Measurements from ENCODE around the gene ANKMY1.
A peak's percentile ranks its signal among the peaks of the same experiment; 100 is the strongest.

Gene ANKMY1

GRCh38 chr2:240441326-240441992, 116.3 kb downstream of the ANKMY1 start:
- DNase-seq, result no peak

DNA sequence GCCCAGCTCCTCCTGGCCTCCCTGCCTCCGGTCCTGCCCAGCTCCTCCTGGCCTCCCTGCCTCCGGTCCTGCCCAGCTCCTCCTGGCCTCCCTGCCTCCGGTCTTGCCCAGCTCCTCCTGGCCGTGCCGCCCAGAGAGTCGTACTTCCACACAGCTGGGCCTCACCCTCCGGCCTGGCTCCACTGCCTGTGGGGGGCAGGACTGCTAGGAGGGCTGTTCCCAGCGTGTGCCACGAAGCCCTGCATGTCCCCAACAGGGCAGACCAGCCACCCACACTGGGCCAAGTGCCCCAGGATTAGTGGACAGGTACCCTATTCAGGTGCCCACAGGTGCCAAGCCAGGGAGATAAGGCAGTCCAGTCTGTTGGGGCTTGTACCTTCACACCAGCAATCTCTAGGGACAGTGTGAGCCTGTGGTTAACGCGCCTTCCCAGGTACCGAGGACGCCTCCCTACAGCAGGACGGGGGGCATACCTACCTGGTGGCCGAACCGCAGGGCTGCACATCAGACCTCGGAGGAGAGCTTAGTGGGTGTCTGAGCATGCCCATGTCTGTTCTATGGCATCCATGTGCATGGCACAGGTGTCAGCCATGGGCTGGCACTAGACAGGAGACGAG, 117.0 kb downstream of the ANKMY1 start:
- no peak for DNase-seq

GRCh38 chr2:240440251-240440650, 117.5 kb downstream of the ANKMY1 start:
- no peak for DNase-seq

GRCh38 chr2:240439698-240440151, 118.1 kb downstream of the ANKMY1 start:
- no peak for DNase-seq

GRCh38 chr2:240438810-240439697, 118.7 kb downstream of the ANKMY1 start:
- DNase-seq, result no peak

DNA sequence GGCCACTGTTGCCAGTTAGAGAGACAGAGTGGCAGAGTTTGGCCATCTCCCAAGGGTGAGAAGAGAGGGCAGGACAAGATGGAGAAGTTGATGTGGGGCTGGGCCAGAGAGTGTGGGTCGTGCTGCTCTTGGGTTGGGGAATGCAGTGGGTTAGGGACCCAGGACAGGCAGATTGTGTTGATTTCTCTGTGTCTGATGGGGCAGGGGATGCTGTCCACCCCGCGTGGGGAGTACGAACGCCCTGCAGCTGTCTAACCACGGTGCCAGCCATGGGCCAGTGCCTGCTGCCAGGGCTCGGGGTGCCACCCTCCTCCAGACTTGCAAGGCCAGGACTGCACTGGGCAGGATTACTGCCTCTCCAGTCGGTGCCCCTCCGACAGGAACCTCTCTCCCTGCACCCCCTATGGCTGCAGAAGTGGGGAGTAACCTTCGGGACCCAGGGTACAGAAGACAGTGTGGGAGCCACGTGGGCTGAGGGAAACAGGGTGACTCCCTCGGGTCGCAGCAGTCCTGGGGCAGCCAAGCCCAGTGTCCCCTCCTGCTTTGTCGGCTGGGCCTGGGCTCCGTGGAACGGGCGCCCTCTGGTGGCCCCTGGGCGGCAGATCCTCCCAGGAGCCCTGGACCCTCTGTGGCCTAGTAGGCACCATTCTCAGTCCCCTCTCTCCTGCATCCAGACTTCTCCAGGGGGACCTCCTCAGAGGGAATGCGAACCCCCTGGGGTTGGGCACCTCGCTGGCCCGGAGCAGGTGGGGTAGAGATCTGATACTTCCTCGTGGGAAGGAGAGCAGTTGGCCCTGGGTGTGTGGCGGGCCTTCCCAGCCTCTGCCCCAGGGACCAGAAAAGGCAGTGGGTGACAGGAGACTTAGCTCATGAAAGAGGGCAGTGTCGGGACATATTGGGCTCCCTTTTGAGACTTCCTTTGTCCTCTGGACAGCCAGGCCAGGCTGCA, 119.7 kb downstream of the ANKMY1 start:
- no peak for DNase-seq

DNA sequence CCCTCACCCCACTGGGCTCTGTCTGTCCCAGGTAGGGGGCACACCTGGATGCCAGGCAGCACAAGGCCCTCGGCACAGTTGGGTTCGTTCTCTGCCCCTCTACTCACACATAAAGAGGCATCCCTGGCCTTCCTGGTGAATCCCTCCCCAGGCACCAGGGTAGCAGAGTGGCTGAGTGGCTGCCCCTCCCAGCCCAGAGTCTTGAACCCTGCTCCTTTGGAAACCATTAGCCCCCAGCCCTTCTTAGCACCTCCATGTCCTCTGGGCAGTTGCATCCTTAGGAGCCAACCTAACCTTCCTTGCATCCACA, 120.3 kb downstream of the ANKMY1 start:
- DNase-seq, result no peak

GRCh38 chr2:240436683-240437550, 120.9 kb downstream of the ANKMY1 start:
- DNase-seq, result no peak

- no peak for DNase-seq
Measured at GRCh38 chr2:240435948-240436682, 121.7 kb downstream of the ANKMY1 start.

DNA sequence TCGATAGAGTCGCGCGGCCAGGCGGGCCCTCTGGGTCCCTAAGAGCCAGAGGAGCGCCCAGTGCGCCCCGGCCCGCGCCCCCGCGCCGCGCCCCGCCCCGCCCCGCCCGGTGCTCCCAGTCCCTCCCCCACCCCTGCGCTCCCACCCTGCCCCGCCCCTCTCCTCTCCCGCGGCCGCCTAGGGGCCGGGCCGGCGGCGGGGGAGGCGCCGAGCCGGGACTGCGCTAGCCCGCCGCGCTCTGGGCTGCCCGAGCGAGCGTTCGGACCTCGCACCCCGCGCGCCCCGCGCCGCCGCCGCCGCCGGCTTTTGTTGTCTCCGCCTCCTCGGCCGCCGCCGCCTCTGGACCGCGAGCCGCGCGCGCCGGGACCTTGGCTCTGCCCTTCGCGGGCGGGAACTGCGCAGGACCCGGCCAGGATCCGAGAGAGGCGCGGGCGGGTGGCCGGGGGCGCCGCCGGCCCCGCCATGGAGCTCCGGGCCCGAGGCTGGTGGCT, 122.3 kb downstream of the ANKMY1 start, which contains the start of gene GPC1:
GPC1 (plus strand) TSS at position 207 of the 491 bp plus-strand sequence; CDS start at position 463, 256 bp downstream.
- DNase-seq, result no peak

DNA sequence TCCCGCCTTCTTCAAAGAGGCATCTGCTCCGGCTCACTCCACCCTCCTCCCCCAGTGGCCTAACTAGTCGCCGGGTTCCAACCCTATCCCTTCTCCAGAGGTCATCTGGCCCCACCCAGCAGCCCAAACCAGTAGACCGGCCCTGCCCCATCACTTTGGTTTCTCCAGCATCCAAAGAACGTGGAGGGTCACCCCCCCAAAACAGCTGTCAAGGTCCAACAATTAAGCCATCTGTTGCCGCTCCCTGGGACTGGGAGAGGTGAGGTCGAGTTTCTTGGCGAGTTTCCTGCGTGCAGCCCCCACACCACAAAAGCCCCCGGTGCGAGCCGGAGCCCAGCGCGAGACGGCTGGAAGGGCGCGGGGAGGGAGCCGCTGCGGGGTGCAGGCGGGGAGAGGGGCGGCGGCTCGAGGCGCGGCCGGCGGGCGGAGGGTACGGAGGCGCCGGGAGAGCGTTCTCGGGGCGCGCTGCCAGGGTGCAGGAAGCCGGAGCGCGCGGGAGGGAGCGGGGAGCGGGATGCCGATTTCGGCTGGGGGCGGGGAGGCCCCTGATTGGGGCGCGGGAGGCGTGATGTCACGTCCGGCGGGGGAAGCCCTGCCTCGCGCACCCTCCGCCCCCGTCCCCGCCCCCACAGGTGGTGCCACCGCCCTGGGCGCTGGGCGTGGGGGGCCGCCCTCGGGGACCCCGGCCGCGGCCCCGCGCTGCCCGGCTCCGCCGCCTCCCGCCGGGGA, 122.9 kb downstream of the ANKMY1 start:
- peak; percentile 16 for DNase-seq

GRCh38 chr2:240433973-240434727, 123.6 kb downstream of the ANKMY1 start:
- no peak for DNase-seq

GRCh38 chr2:240432820-240433801, 124.7 kb downstream of the ANKMY1 start:
- no peak for DNase-seq

DNA sequence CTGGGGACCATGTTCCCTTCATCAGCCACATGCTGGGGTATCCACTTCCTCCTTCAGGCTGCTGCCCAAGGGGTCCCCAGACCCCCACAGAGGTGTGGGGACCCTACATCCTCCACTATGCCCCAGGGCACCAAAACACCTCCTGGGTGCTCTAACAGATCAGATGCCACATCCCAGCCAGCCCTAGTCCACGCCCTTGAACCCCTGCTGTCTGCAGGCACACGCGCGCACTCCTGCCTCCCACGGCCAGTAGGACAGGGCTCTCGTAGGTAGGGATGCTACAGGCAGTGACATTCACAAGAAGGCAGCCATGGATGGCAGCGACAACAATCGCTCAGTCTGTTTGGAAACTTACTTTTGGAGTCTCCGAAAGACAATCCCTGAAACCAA, 125.4 kb downstream of the ANKMY1 start:
- DNase-seq, result no peak

DNA sequence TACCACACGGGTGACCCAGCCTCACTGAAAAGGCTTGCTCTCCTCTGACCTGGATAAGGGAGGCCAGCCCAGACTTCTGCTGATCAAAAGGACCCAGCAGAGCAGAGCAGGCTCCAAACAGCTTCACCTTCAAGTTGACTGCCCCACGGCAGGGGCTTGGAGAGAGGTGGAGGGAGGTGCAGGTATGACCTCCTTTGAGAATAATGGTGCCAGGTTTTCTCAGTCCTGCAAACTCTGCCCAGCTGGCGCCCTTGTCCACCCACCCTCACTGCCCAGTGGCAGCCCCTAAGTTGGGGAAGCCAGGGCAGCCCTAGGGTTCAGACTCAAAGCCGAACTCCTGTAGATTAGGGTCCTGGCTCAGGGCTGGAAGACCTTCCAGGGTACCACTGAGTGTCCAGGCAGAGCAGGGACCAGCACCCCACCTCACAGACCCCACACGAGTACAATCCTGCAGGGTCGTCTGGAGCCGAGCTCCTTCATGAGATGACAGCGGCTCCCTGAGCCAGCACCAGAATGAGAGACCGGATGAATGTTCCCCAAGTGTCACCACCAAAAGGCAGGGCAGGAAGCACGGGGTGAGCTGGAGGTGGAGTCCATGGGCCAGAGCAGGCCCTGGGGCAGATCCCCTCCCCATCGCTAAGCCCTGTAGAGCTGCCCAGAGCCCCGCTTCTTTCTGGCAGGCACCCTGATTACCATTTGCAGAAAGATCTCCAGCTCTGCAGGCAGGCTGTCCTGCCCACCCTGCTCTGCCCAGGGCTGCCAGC, 125.9 kb downstream of the ANKMY1 start:
- DNase-seq, result no peak

DNA sequence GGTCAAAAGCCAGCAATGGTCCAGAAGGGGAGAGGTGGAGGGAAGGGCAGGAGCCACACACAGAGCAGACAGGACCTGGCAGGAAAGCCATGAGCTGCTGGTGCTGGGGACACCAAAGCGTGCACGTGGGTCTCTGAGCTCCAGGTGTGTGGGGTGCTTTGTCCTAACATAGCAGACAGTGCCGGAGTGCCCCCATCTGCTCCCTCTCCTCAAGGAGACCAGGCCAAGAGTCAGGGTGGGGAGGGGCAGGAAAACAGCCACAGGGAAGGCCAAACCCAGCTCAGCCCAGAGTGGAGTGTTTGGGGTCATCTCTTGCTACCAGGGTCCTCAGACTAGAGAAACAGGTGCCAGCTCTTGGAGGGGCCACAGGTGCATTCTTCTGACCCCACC, 126.5 kb downstream of the ANKMY1 start:
- no peak for DNase-seq

DNA sequence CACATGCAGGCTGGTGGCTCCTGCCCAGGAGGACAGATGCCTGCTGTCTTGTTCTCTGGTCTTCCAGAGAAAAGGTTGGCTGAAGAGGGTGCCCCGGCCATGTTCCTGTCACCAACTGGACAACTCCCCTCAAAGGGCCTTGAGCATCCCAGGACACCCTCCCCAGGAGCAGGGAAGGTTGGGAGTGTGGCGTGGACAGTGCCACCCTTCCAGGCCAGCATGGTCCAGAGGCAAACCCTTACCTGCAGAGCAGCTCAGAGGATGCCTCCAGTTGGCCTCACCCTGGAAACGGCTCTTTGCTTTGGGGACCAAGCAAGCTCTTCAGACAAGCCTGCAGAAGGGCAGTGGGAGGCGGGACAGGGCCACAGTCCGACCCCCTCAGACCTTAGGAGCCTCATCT, 127.2 kb downstream of the ANKMY1 start:
- no peak for DNase-seq
